Amygdala (tissue), 56 donors: ENCODE measurements around the gene CD8B.

Source experiments
- DNase-seq, 56 donors: peaks; one replicate each; lab custom pipeline; 2025; lab: John Stamatoyannopoulos, UW

The CD8B gene

GRCh38 chr2:86806059-86806857 lies 55.4 kb downstream of the CD8B start:
- no peak for DNase-seq

DNA sequence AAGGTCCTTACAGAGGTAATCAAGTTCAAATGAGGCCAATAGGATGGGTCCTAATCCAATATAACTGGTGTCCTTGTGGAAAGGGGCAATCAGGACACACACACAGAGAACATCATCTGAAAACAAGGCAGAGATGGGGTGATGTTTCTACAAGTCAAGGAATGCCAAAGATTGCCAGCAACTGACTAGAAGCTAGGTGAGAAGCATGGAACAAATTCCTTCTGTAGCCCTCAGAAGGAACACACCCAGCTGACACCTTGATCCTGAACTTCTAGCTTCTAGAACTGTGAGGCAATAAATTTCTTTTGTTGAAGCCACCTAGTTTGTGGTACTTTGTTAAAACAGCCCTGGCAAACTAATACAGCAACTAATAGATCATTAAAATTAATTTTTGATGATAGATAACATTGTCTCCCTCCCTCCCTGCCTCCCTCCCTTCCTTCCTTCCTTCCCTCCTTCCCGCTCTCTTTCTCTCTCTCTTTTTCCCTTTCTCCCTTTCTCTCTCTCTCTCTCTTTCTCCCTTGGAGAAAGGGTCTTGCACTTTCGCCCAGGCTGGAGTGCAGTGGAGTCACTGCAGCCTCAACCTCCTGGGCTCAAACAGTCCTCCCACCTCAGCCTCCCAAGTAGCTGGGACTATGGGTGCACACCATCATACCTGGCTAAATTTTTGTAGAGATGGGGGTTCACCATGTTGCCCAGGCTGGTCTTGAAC lies 60.7 kb downstream of the CD8B start:
- no peak for DNase-seq

DNA sequence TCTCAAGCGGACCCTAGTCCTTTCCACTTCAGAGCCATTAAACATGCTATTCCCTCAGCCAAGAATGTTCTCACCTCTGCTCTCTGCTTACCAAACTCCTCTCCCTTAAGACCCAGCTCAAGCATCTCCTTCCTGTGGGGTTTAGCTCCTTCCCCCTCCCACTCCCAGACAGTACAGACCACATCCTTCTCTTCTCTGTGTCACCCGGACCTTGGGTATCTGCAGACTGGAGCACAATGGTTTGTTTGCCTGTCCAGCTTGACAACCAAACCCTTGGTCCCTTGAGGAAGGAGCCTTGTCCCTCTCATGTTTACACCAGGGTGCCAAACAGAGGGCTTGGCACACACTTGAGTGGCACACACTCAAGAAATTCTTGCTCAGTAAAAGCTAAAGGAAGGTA lies 66.8 kb downstream of the CD8B start:
- no peak for DNase-seq

DNA sequence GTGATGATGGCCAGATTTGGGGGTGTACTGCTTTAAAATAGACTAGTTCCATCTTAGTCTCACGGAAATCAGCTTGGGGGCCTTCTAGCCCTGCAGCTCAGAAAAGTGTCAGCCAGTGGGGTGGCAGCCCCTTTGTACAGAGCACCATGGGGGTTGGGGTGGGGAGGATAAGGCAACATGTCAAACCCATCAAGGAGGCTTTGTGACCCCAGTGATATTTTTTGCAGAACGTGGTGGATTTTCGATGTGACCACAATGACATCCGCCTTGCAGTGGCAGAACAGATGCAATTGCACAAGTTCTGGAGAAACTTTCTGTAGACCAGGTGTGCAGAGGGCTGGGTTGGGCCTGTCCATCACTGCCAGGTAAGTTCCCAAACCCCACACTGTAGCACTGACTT lies 67.9 kb downstream of the CD8B start:
- DNase-seq, result no peak

GRCh38 chr2:86791573-86791972 lies 70.1 kb downstream of the CD8B start:
- no peak for DNase-seq

DNA sequence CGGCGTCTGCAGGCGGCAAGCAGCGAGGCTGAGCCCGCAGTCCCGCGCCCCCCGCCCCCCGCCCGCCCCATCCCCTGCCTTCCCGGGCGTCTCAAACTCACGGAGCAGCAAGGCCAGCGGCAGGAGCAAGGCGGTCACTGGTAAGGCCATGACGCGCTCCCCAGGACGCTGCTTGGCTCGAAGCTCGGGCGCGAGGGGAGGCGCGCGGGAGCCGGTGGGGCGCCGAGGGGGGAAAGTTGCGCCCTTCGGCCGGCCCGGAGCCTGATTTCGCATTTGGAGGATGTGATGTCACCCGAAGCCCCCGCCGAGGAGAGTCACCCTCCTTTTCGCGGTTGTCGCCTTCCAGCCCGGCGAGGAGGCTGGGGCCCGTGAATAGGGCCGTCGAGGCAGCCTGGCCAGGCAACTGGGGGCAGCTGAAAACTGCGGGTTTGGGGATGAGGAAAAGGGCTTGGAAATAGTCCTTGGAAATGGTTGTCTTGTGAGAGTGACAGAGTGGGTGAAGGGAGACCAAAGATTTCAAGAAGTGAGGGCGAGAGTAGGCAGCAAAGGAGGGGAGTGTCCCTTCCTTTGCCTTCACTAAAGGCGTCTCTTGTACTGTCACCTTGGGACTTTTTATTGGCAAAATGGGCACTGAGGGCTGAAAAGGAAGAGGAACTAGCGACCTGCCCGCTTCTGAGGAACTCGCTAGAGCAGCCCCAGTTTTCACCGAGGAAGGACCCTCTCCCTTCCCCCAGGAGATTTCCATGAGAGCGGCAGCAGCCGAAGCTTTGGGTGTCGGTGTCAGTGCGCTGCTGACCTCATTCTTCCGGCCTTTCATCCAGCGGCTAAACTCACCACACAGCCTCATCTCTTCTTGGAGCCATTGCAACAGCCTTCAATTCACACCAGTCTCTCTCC lies 70.8 kb downstream of the CD8B start, which contains the start of gene CD8A:
Gene CD8A (minus strand): TSS at position 238 of the 897 bp plus-strand sequence. CDS start 88 bp downstream, at position 150.
- no peak for DNase-seq

DNA sequence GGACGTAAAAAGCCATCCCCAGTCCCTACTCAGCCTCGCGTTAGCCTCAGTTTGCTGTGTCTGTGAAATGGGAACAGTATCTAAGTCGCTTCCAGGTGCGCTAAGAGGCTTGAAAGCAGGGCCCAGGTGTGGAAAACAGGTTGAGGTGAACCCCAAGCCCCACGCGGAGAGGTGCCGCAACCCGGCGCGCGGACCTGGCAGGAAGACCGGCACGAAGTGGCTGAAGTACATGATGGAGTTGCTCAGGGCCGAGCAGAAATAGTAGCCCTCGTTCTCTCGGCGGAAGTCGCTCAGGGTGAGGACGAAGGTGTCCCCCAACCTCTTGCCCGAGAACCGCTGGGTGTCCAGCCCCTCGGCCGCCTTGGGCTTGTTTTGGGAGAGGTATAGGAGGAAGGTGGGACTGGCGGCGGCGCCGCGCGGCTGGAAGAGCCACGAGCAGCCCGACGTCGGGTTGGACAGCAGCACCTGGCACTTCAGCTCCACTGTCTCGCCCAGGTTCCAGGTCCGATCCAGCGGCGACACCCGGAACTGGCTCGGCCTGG lies 71.5 kb downstream of the CD8B start:
- no peak for DNase-seq

- DNase-seq, result no peak
Measured at GRCh38 chr2:86789687-86790133, 72.0 kb downstream of the CD8B start.

GRCh38 chr2:86788881-86789686 lies 72.6 kb downstream of the CD8B start:
- peak in 1 of 56 donors; percentile 14 for DNase-seq

GRCh38 chr2:86788165-86788564 lies 73.5 kb downstream of the CD8B start:
- DNase-seq, result peak in 5 of 56 donors; percentile 7 to 38 (median 21)

- DNase-seq, result peak in 7 of 56 donors; percentile 4 to 21 (median 14)
Measured at GRCh38 chr2:86787736-86788135, 74.0 kb downstream of the CD8B start.

DNA sequence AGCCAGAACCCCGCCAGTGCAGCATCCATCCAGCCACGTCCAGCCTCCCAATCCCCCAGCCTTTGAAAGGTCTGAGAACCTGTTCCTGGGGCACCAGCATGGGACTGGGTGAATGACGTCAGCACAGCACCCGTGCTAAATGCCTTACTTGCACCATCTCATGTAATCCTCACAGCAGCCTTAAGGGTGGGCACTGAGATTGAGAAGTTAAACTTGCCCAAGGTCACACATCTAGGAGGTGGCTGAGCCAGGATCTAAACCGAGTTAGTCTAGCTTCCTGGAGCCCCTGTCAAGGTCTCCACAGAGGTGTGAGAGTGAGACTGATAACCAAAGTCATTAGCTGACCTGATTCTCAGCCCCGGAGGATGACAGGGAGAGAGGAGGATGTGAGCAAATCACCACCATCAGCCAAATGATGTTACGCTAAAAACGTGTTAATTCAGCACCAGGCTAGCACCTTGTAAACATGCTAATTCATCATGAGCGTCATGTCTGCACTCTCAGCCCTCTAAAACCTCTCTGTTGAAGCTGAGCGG lies 75.6 kb downstream of the CD8B start:
- no peak for DNase-seq

- DNase-seq, result no peak
Measured at GRCh38 chr2:86785456-86785855, 76.2 kb downstream of the CD8B start.

GRCh38 chr2:86783615-86784339 lies 77.9 kb downstream of the CD8B start:
- DNase-seq, result no peak

DNA sequence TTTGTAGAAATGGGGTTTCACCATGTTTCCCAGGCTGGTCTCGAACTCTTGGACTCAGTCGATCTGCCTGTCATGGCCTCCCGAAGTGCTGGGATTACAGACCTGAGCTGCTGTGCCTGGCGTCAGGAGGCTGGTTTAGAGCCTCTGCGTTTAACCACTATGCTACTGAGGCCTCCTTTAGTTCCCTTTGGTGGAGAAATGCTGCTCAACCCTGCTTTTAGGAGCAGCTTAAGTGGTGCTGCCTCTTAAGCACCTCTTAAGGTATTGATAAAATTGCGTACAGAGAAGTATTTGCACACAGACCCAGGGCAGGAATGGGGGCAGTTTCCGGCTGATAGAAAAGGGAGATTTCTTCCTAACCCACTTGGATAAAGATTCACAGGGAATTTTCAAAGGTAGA lies 78.9 kb downstream of the CD8B start:
- no peak for DNase-seq

GRCh38 chr2:86781363-86781762 lies 80.3 kb downstream of the CD8B start:
- DNase-seq, result no peak

- no peak for DNase-seq
Measured at GRCh38 chr2:86779971-86780370, 81.7 kb downstream of the CD8B start.

GRCh38 chr2:86778957-86779356 lies 82.7 kb downstream of the CD8B start:
- DNase-seq, result no peak

DNA sequence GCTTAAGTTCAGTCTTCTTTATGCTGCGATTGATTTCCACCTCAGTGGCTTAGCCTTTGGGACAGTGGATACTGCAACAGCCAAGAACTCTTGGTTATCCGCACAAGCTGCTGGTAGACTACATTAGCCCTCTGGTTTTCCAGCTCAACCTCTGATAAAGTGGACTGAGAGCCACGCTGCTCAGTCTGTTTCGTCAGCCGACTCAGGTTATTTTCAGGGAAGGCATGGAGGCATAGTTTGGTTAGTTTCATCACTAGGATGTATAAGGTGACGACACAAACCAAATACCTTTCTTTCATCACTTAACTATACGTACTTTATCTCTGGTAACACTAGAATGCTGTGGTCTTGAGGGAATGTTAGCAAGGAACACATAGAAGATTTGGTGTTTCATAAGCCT lies 85.2 kb downstream of the CD8B start:
- no peak for DNase-seq
